HUES6 (cell line): ENCODE results near the gene SMPD1.

ENCODE experiments used
- H3K27ac ChIP-seq: 2 replicates; pipeline ENCODE4 v1.7.0; 2013; ENCODE audit warnings: low read depth, mild to moderate bottlenecking, low read length, inconsistent platforms
- H3K27me3 ChIP-seq: 2 replicates; pipeline ENCODE4 v1.6.1; 2013; ENCODE audit warnings: low read length; ENCODE audit not compliant: control insufficient read depth, insufficient read depth
- H3K36me3 ChIP-seq: 2 replicates; pipeline ENCODE4 v1.6.1; 2013; ENCODE audit warnings: low read length; ENCODE audit not compliant: control insufficient read depth, insufficient read depth
- H3K4me1 ChIP-seq: 2 replicates; pipeline ENCODE4 v1.6.1; 2013; ENCODE audit warnings: low read length; ENCODE audit not compliant: control insufficient read depth, insufficient read depth
- H3K4me3 ChIP-seq: 2 replicates; pipeline ENCODE4 v1.5.1; 2013; ENCODE audit warnings: low read depth, low read length
- H3K9ac ChIP-seq: one replicate; pipeline ENCODE4 v1.6.1; 2013; ENCODE audit warnings: mild to moderate bottlenecking, low read length
- H3K9me3 ChIP-seq: 2 replicates; pipeline ENCODE4 v1.6.1; 2013; ENCODE audit warnings: low read depth, low read length; ENCODE audit not compliant: control insufficient read depth, insufficient read depth

The SMPD1 gene

DNA sequence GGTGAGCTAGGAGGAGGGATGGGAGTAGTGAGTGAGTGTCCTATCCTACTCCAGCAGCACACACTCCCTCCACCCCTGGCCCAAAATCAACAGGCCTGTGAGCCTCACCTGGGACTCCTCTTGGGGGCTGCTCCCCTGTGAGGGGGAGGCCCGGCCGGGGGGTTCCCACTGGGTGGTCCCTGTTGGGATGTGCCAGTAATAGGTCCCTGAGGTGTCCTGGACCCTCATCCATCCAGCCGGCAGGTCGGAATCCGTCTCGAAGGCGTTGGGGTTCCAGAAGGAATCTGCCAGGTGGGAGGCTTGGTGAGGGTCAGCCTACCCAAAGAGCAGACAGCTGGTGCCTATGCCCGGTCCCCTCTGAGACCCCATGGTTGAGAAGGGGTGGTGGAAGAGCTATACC lies 13.3 kb downstream of the SMPD1 start:
- Histone ChIP-seq H3K27ac (no peak overlapping the region), H3K4me3 (no peak overlapping the region), H3K4me1 (peaks cover 10% of the 10 kb centered on the region; the same call in 1 of the 2 replicates), H3K9ac (no peak overlapping the region), H3K36me3 (peaks cover 7% of the 10 kb centered on the region), H3K9me3 (no peaks in the 10 kb centered on the region), H3K27me3 (no peaks in the 10 kb centered on the region)

DNA sequence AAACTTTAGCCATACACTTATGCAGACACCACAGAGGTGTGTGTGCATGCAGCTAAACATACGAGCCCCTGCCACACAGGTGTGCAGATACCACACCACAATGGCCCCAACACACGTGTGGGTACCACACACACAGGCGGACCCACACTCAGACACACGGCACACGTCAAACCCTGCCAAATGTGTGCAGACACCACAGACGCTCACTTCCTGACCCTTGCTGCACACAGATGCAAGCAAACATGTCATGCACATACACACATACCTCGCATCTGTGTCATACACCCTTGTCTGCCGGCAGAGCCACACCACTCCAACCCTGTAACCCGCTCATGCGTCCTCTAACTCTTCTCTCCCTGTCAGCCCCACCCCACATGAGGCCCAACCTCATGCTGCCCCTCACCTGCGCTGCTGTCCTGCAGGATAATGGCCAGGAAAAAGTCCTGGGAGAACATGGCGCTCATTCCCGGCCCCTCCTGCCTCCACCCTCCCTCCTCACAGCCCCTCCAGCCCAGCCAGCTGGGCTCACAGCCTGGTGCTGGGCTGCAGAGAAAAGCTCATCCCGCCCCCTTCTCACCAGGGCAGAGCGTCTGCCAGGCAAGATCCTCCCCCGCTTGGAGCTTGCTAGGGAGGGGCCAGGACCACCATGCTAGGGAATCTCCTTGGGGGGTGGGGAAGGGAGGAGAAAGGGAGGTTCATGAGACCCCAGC lies 14.2 kb downstream of the SMPD1 start:
- H3K9me3 ChIP-seq, result no peaks in the 10 kb centered on the region
- no peak overlapping the region for H3K27ac ChIP-seq

DNA sequence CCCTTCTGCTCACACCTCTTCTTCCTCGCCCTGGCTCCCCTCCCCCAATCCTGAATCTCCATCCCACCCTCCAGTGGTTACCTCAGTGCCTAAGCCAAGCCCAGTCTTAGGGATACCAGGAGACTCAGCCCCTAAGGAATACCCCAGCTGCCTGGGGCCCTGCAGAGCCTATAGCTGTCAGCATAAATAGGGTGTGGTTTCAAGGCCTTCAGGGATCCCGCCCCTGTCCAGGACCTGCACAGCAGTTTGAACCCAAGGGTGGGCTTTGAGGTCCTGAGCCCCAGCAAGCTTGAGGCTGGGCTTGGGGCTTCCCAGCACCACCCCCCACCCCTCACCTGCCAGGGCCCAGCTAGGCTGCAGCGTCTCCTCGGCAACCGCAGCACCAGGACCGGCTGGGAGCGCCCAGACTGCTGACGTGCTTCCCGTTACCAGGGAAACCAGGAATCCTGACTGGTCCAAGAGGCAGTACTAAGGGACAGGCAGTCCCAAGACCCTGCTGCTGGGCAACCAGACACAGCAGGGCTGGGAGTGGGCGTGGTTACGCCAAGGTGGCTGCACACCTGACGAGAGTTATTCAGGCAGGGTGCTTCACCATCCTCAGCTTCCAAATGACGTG lies 14.9 kb downstream of the SMPD1 start:
- no peak overlapping the region for H3K9ac ChIP-seq
- no peak overlapping the region for H3K27ac ChIP-seq
- H3K4me1 ChIP-seq, result peaks cover 10% of the 10 kb centered on the region; the same call in 1 of the 2 replicates

More for the DNA sequence above, 14.2 kb downstream of the SMPD1 start:
- Histone ChIP-seq H3K36me3 (peaks cover 7% of the 10 kb centered on the region), H3K4me1 (peaks cover 10% of the 10 kb centered on the region; the same call in 1 of the 2 replicates), H3K9ac (no peak overlapping the region), H3K27me3 (no peaks in the 10 kb centered on the region), H3K4me3 (no peak overlapping the region)

DNA sequence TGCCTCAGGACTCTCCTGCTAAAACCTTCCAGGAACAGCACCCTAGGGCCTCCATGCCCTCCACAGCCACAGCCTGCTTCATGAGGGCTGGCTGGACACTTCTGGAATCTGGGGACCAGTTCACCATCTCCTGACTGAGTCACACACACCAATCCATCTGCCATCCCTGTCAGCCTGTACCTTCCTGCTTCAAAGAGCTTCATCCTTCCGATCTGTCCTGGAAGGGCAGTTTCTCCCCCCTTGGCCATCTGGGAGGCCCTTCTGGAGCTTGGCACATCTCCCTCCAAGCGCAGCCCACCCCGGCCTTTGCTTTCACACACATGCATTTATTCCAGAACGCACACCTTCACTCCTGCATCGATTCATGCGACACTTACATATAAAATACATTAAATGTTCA lies 15.6 kb downstream of the SMPD1 start:
- Histone ChIP-seq H3K27ac (no peak overlapping the region), H3K9me3 (no peaks in the 10 kb centered on the region), H3K27me3 (no peaks in the 10 kb centered on the region), H3K36me3 (peaks cover 7% of the 10 kb centered on the region), H3K4me1 (peaks cover 10% of the 10 kb centered on the region; the same call in 1 of the 2 replicates), H3K4me3 (no peak overlapping the region), H3K9ac (no peak overlapping the region)

More for the DNA sequence above, 14.9 kb downstream of the SMPD1 start:
- H3K9me3 ChIP-seq, result no peaks in the 10 kb centered on the region
- peaks cover 8% of the 10 kb centered on the region for H3K36me3 ChIP-seq
- H3K27me3 ChIP-seq, result no peaks in the 10 kb centered on the region
- no peak overlapping the region for H3K4me3 ChIP-seq

DNA sequence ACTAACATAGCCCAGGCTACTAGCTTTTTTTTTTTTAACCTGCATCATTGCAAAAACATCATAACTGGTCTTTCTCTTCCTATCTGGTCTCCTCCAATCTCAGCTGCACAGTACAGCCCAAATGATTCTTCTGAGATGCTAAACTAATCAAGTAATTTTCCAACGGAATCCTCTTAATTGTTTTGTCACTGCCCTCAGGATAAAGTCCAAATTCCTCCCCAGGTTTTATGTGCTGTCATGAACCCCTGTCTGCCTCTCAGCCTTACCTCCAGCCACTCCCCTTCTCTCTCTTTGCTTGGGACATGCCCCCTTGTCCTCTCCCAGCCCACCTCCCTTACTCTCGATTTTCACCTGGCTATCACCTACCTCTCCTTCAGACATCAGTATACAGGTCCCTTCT lies 16.1 kb downstream of the SMPD1 start:
- H3K9me3 ChIP-seq, result no peaks in the 10 kb centered on the region
- H3K27me3 ChIP-seq, result no peaks in the 10 kb centered on the region
- H3K36me3 ChIP-seq, result peaks cover 4% of the 10 kb centered on the region; the same call in 1 of the 2 replicates
- peaks cover 10% of the 10 kb centered on the region; the same call in 1 of the 2 replicates for H3K4me1 ChIP-seq
- H3K27ac ChIP-seq, result no peak overlapping the region
- no peak overlapping the region for H3K9ac ChIP-seq
- H3K4me3 ChIP-seq, result no peak overlapping the region

DNA sequence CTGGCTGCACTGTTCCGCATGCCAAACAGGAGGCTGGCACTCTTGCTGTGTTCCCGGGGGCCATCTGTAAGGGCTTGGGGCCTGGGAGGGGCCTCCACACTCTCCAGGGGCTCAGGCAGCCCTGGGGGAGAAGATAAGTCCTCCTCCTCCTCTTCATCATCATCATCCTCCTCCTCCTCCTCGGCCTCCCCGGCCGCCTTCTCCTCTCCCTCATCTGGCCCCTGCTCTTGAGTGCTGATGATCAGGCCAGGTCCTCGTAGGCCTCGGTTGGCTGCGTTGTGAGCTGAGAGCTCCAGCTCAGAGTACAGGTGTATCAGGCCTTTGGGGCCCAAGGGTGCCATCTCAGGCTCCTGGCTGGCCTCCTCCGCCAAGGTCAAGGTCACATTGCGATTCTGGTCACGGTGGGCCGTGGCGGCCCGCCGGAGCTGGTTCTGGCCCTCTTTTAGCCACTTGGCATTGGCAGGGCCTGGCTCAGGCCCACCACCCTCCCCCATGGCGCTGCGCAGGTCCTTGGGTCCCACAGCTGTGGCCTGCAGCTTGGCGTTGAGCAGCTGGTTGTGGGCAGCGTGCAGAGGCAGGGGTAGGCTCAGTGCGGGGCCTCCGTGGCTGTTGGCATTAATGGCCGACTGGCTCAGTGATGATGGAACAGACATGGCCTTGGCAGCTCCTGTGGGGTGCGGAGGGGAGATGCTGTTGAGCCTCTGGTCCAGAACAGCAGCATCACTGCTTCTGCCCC lies 20.6 kb downstream of the SMPD1 start:
- no peak overlapping the region for H3K9ac ChIP-seq
- no peak overlapping the region for H3K4me3 ChIP-seq
- H3K9me3 ChIP-seq, result no peaks in the 10 kb centered on the region
- no peaks in the 10 kb centered on the region for H3K4me1 ChIP-seq
- no peak overlapping the region for H3K27ac ChIP-seq
- H3K36me3 ChIP-seq, result peaks cover 4% of the 10 kb centered on the region; the same call in 1 of the 2 replicates
- no peaks in the 10 kb centered on the region for H3K27me3 ChIP-seq

DNA sequence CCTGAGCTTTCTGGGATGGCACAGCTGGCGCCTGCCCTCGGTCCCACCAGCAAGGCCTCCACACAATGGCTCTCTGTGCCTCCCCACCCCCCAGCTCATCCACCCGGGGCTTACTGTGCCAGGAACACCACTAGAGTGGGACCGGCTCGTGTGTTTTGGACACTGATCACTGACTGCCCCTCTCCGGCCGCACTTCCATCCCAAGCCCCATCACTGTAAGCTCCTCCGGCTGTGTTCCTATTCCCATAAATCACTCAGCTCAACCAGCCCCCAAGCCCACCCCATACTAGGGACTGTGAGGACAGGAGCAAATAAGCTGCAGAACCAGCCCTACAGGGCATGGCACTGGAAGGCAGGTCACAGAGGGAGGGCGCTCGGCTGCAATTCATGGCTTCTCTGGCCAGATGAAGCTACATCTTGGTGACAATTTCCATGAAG lies 21.3 kb downstream of the SMPD1 start:
- H3K4me1 ChIP-seq, result no peaks in the 10 kb centered on the region
- H3K9ac ChIP-seq, result no peak overlapping the region
- H3K4me3 ChIP-seq, result no peak overlapping the region
- no peaks in the 10 kb centered on the region for H3K9me3 ChIP-seq
- no peak overlapping the region for H3K27ac ChIP-seq
- peaks cover 4% of the 10 kb centered on the region; the same call in 1 of the 2 replicates for H3K36me3 ChIP-seq
- no peaks in the 10 kb centered on the region for H3K27me3 ChIP-seq

DNA sequence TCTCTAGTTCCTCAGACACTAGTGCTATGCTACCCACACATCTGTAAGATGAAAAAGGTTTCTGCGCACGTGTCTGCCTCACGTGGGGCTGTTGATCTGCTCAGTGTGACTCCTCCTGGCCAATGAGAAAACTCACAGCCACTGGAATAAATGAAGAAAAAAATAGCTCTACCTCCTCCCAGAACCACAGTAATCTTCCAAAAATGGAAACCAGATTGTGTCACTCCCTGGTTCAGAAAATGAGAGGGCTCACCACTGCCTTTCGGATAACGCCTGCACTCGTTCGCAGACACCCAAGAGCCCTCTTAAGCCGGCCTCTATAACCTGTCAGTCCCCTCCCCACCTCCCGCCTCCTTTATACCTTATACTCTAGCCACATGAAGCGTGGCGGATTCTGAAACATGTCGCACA lies 23.5 kb downstream of the SMPD1 start:
- Histone ChIP-seq H3K9me3 (no peaks in the 10 kb centered on the region), H3K27me3 (no peaks in the 10 kb centered on the region), H3K9ac (no peak overlapping the region), H3K4me3 (no peak overlapping the region), H3K36me3 (peaks cover 4% of the 10 kb centered on the region; the same call in 1 of the 2 replicates), H3K4me1 (0 out of 2 replicates have a peak, but pooled peaks cover 3% of the 10 kb centered on the region), H3K27ac (no peak overlapping the region)

DNA sequence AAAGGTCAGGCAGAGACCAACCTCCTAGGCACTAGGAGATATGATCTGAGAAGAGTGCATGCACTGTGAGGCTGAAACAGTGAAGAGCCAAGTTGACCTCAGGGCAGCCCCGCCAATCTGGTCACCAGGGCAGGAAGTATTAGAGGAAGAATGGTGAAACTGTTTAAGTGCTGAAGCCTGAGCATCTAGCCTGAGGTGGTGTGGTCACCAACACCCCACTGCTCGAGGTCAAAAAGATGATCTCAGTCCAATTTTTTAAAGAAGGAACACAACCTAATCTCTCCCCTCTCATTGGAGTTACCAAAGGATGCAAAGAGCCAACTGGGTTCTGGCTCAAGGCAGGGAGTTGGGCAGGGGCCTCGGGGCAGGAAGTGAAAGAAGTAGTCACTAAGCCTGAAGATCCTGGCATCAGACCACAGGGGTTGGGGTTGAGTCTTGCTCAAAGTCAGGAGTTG lies 24.6 kb downstream of the SMPD1 start:
- H3K9ac ChIP-seq, result no peak overlapping the region
- H3K27me3 ChIP-seq, result peaks cover 8% of the 10 kb centered on the region
- H3K9me3 ChIP-seq, result no peaks in the 10 kb centered on the region
- H3K27ac ChIP-seq, result no peak overlapping the region
- H3K4me1 ChIP-seq, result 0 out of 2 replicates have a peak, but pooled peaks cover 3% of the 10 kb centered on the region
- H3K4me3 ChIP-seq, result no peak overlapping the region
- peaks cover 4% of the 10 kb centered on the region; the same call in 1 of the 2 replicates for H3K36me3 ChIP-seq

DNA sequence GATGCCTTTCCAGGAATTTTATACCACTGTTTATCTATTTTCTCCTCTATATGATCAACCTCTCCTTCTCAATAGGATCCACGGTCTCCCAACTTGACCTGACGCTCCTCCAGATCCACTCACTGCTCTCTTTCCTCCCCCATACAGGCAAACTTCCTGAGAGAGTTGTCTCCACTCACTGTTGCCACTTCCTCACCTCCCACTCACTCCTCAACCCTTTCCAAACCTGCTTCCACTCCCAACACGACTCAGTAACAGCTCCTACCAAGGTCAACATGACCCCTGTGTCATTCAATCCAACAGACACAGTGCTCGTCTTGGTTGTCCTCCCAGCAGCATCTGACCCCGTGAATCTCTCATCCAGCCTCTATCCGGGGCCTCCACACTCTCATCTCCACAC lies 25.5 kb downstream of the SMPD1 start:
- no peak overlapping the region for H3K4me3 ChIP-seq
- H3K9me3 ChIP-seq, result no peaks in the 10 kb centered on the region
- H3K36me3 ChIP-seq, result no peaks in the 10 kb centered on the region
- H3K27me3 ChIP-seq, result peaks cover 17% of the 10 kb centered on the region
- no peak overlapping the region for H3K9ac ChIP-seq
- H3K4me1 ChIP-seq, result 0 out of 2 replicates have a peak, but pooled peaks cover 3% of the 10 kb centered on the region
- no peak overlapping the region for H3K27ac ChIP-seq
